ENCODE results near the gene PDCD2.
A peak's percentile ranks its signal among the peaks of the same experiment; 100 is the strongest.
"Not testable (repeated sequence)": the region's sequence is repeated elsewhere in the genome, so short reads cannot be mapped to it uniquely, and the experiment has no call there.

PDCD2 gene

GRCh38 chr6:170545405-170545804, 39.0 kb downstream of the PDCD2 start:
- DNase-seq = no peak

DNA sequence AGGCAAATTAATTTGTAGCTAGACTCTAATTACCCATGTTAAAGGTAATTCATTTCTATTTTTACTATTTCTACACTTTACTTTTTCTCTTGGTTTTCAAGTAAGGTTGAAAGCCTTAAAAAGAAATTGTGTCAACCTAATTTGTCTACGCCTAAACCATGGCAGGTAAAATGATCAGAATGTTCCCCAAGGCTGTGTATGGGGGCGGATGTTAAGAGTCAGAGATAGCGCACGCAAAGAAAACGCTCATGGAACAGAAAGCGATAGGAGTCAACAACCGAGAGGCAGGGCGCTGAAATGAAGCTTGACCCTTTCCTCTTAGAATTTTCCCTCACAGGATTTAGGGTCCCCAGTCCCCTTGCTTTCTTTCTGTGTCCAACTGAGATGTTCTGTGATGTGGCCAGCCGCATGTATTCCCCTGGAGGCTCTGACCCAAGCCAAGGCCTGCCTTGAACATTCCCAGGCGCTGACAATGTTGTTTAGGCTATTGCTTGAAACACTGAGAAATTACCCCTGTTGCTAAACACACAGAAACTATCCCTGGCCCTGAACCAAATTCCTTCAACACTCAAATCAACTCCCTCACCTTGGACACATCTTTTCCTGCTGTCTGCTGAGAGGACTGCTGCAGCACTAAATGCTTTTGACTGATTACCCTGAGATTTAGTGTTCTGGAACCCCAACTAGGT, 42.3 kb downstream of the PDCD2 start:
- DNase-seq = no peak

DNA sequence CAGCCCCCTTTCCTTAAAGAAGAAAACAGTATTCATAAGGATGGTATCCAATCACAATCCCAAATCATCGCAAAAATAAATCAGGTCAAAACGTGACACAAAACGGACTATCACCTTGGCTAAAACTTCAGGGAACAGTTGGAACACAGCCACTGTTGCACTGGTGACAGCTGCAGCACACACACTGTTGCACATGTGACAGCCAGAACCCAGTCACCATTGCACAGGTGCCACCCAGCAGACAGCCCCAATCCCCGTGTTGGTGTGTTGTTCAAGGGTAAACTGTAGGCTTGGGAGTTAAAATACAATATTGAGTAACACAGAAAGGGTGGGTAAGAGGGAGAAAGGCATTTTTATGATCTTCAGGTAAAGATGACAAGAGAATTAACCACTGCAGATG, 47.1 kb downstream of the PDCD2 start:
- no peak for DNase-seq

DNA sequence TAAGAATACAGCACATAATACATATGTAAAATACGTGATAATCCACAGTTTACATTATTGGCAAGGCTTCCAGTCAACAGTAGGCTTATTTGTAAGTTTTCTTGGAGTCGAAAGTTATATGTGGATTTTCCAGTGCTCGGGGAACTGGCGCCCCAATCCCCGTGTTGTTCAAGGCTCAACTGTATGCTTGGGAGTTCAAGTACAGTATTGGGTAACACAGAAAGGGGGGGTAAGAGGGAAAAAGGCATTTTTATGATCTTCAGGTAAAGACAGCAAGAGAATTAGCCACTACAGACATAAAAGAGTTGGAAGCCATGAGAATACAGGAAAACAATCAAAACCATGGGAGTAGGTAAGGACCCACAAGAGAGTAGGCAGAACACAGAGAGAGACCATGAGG, 47.8 kb downstream of the PDCD2 start:
- DNase-seq = no peak

DNA sequence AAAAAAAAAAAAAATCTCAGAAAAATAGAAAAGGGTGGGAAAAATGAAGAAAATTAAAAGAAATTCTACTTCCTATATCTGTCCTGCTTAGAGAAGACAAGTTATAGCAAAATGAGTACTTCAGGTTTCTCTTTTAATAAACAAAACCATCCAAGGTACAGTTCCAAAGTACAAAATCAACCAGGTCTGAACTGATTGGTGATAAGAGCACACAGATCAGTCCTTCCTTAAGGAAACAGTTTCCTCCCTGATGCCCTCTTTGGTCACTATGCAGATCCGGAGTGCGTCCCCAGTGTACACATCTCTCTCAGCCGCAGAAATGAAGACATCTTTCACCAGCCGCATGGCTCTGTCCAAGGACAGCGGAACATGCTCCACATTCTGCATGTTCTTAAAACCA, 49.4 kb downstream of the PDCD2 start:
- no peak for DNase-seq

DNA sequence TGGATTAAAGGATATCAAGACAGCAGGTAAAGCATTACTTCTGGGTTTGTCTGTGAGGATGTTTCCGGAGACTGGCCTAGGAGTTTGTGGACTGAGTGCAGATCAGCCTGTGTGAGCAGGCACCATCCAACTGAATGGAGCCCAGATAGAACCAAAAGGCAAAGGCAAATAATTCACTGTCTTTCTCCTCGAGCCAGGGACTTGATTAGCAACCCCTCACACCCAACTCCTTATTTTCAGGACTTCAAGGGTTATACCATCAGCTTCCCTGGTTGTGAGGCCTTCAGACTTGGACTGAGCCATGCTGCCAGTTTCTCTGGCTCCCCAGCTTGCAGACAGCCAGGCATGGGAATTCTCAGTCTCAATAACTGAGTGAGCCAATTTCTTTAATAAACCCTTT, 50.6 kb downstream of the PDCD2 start:
- DNase-seq = no peak

GRCh38 chr6:170532867-170533488, 51.5 kb downstream of the PDCD2 start:
- no peak for DNase-seq

DNA sequence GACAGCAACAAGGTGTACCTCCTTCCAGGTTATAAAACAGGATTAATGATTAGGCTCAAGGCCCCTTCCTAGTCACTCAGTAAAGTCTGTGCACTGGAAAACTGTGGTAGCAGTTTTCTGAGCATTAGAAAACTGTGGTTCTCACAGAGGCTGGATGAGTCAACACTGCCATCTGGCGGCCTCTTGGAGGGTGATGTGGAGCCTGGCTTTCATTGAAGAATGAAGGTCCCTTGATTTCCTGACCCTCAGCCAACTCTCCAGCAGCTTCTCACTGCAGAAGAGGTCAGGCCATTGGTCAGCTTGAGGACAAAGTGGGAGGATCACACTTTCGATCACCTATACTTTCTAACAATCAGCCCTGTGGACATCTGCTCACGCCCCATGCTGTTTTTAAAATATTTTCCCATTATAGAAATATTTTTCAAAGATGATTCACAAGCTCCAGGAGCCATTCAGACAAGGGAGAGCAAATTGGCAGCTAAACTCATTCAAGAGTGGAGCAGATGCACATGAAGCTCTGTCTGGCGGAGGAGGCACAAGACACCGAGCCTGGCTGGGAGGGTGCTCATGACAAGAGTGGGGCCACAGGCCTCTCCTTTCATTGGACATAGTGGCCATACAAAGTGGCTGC, 54.5 kb downstream of the PDCD2 start:
- DNase-seq = peak; percentile 58

GRCh38 chr6:170527995-170528394, 56.4 kb downstream of the PDCD2 start:
- DNase-seq = not testable (repeated sequence)

DNA sequence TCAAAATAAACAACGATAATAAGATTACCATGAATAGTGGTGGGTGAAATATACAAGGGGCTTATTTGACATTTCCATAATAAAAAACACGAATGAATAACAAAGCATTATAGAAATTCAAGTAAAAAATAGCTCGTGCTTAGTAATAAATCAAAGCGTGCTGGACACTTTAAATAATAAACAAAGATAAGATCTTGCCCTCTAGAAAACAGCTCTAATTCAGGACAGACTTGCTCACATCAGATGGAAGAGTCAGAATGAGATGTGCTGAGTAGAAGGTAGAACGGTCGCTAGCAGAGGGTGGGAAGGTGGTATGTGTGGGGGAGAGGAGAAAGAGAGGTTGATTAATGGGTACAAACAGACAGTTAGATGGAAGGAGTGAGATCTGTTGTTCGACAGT, 58.6 kb downstream of the PDCD2 start:
- no peak for DNase-seq

All from effector CD4-positive, alpha-beta T cell (primary cell).